Osteoblast (primary cell): ENCODE measurements around the gene MYADML2. TPM values are rescaled to one million over a fixed set of nuclear protein-coding genes. Genes with fewer than 3 reads are reported as not detected.

Source experiments
- DNase-seq: peaks from one replicate; pipeline ENCODE4 v3.0.0; 2011; ENCODE audit warnings: low spot score, mixed read lengths; ENCODE audit not compliant: insufficient read length; ENCODE audit errors: missing footprints
- H2AFZ ChIP-seq: 2 replicates; pipeline ENCODE4 v1.6.0; 2011; ENCODE audit warnings: mild to moderate bottlenecking, low read length
- H3K27ac ChIP-seq: 2 replicates; pipeline ENCODE4 v1.5.1; 2011; ENCODE audit warnings: mild to moderate bottlenecking, low read depth, low read length, moderate library complexity
- H3K27me3 ChIP-seq: 2 replicates; pipeline ENCODE4 v1.6.0; 2012; ENCODE audit warnings: mild to moderate bottlenecking, control low read depth, inconsistent platforms, low read length, moderate library complexity; ENCODE audit not compliant: insufficient read depth
- H3K36me3 ChIP-seq: 2 replicates; pipeline ENCODE4 v1.5.1; 2011; ENCODE audit warnings: mild to moderate bottlenecking, low read length, control low read depth, moderate library complexity; ENCODE audit not compliant: insufficient read depth
- H3K4me1 ChIP-seq: 2 replicates; pipeline ENCODE4 v1.5.1; 2011; ENCODE audit warnings: mild to moderate bottlenecking, low read length, control low read depth, moderate library complexity; ENCODE audit not compliant: insufficient read depth
- H3K4me2 ChIP-seq: 2 replicates; pipeline ENCODE4 v1.6.0; 2011; ENCODE audit warnings: mild to moderate bottlenecking, low read length; ENCODE audit not compliant: insufficient read depth
- H3K4me3 ChIP-seq: fragments of 200-600 bp; sonication (generic); 3 replicates; pipeline ENCODE4 v1.5.1; 2012; ENCODE audit warnings: mild to moderate bottlenecking, low read length, inconsistent platforms; ENCODE audit not compliant: insufficient read depth
- H3K79me2 ChIP-seq: 2 replicates; pipeline ENCODE4 v1.6.0; 2012; ENCODE audit warnings: mild to moderate bottlenecking, low read length, control low read depth, inconsistent platforms; ENCODE audit not compliant: insufficient read depth
- H3K9me3 ChIP-seq: 2 replicates; pipeline ENCODE4 v1.5.1; 2011; ENCODE audit warnings: low read depth, low read length, control low read depth
- H4K20me1 ChIP-seq: 2 replicates; pipeline ENCODE4 v1.6.0; 2012; ENCODE audit warnings: mild to moderate bottlenecking, low read length, control low read depth; ENCODE audit not compliant: insufficient read depth
- CTCF ChIP-seq: IDR thresholded peaks from 2 replicates; pipeline ENCODE4 v1.5.1; 2011; ENCODE audit warnings: mild to moderate bottlenecking, low read depth, low read length, moderate library complexity; ENCODE audit errors: extremely low read depth
- total RNA-seq: library from RNA; depleted of rRNA; stranded (reverse); fragments of >200 nt; gene quantifications from 2 replicates; pipeline ENCODE4 v1.2.3, GENCODE V29; 2012

The MYADML2 gene
- total RNA-seq, 1 donor: not detected

- H3K4me2 ChIP-seq: no peak overlapping the region
- peaks cover 3% of the 10 kb centered on the region for H3K36me3 ChIP-seq
- peaks cover 12% of the 10 kb centered on the region for H3K79me2 ChIP-seq
- TF ChIP-seq CTCF: no peak
- no peaks in the 10 kb centered on the region for H3K9me3 ChIP-seq
- DNase-seq: peak; percentile 85
- H3K4me3 ChIP-seq: no peak overlapping the region
- peaks cover 5% of the 10 kb centered on the region for H3K4me1 ChIP-seq
- H2AFZ ChIP-seq: no peak overlapping the region
- no peaks in the 10 kb centered on the region for H3K27me3 ChIP-seq
- peaks cover 10% of the 10 kb centered on the region for H4K20me1 ChIP-seq
- H3K27ac ChIP-seq: no peak overlapping the region
These were observed 41.0 kb downstream of the MYADML2 start for GRCh38 chr17:81905993-81906392.

DNA sequence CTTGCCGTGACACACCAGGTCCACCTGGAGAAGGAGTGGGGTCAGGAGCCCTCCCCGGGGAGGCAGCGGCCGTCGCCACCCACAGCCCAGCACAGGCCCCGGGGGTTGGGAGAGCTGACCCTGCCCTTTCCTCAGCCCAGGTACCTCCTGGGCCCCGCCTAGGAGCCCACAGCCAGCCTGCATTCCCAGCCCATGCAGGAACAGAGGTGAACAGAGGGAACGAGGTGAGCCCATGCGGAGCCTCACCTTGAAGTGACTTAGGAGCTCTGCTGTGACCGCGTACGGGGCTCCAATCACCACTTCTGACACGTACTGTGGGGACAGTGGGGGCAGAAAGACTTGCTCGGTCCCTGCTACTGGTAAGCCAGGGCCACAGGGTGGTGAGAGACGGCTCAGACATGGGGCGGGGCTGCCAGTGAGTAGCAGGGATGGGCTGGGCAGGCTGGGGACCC is 41.6 kb downstream of the MYADML2 start:
- Histone ChIP-seq H3K79me2 (peaks cover 10% of the 10 kb centered on the region), H3K4me3 (no peak overlapping the region), H3K4me1 (peaks cover 4% of the 10 kb centered on the region), H3K27ac (no peak overlapping the region), H3K36me3 (peaks cover 3% of the 10 kb centered on the region), H3K9me3 (no peaks in the 10 kb centered on the region), H2AFZ (no peak overlapping the region), H3K27me3 (no peaks in the 10 kb centered on the region), H3K4me2 (no peak overlapping the region), H4K20me1 (peaks cover 10% of the 10 kb centered on the region)
- DNase-seq: peak; percentile 69
- TF ChIP-seq CTCF: no peak

GRCh38 chr17:81904600-81905423 is 42.2 kb downstream of the MYADML2 start:
- Histone ChIP-seq H3K4me3 (no peak overlapping the region), H3K36me3 (peaks cover 7% of the 10 kb centered on the region), H3K79me2 (peaks cover 5% of the 10 kb centered on the region), H2AFZ (no peak overlapping the region), H3K27me3 (no peaks in the 10 kb centered on the region), H3K9me3 (no peaks in the 10 kb centered on the region), H3K4me2 (no peak overlapping the region), H3K4me1 (no peaks in the 10 kb centered on the region), H4K20me1 (peaks cover 10% of the 10 kb centered on the region), H3K27ac (no peak overlapping the region)
- peak; percentile 76 for DNase-seq
- TF ChIP-seq CTCF: no peak

DNA sequence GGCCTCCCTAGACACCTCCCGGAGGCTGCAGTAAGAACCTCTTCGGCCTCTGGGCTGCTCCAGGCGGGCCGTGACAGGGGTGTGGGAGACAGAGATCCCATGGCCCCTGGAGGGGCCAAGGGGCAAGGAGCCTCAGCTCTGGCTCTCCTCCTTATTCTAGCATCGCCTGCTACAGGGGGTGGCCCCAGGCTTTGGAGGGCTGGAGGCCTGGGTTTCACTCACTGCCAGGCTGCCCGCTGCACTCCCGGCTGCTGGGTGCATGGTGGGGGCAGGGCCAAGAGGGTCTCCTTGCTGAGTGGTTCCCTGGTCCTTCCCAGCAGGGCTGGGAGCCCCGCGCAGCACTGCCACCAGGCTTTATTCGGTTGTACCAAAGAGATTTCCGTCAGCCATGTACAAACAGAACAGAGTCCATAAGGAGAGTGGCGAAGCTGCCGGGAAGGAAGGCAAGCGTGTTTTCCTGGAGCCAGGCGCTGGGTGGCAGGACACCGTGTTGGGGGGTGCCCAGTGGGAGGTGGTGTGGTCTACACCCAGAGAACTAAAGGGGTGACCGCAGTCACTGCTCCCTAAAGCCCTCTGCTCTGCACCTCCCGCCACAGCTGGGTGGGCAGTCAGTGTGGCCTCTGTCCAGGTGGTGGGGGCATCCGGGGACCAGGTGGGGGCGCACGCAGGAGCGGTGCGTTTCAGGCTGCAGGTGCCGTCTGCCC is 43.0 kb downstream of the MYADML2 start:
- H3K4me2 ChIP-seq: no peak overlapping the region
- TF ChIP-seq CTCF: no peak
- H3K4me3 ChIP-seq: no peak overlapping the region
- H3K36me3 ChIP-seq: peaks cover 12% of the 10 kb centered on the region
- H3K27ac ChIP-seq: no peak overlapping the region
- no peaks in the 10 kb centered on the region for H3K9me3 ChIP-seq
- peaks cover 7% of the 10 kb centered on the region for H3K79me2 ChIP-seq
- H3K27me3 ChIP-seq: no peaks in the 10 kb centered on the region
- DNase-seq: peak; percentile 78
- no peak overlapping the region for H2AFZ ChIP-seq
- peaks cover 12% of the 10 kb centered on the region for H4K20me1 ChIP-seq
- peaks cover 1% of the 10 kb centered on the region for H3K4me1 ChIP-seq
